Left hindlimb (tissue), 1 donor: ENCODE data around the gene MCEE.
"Not testable (repeated sequence)": the region's sequence is repeated elsewhere in the genome, so short reads cannot be mapped to it uniquely, and the experiment has no call there.

Source experiments
- DNase-seq: peaks from one replicate; pipeline ENCODE4 v3.0.0-alpha.2; 2018

Gene MCEE

DNA sequence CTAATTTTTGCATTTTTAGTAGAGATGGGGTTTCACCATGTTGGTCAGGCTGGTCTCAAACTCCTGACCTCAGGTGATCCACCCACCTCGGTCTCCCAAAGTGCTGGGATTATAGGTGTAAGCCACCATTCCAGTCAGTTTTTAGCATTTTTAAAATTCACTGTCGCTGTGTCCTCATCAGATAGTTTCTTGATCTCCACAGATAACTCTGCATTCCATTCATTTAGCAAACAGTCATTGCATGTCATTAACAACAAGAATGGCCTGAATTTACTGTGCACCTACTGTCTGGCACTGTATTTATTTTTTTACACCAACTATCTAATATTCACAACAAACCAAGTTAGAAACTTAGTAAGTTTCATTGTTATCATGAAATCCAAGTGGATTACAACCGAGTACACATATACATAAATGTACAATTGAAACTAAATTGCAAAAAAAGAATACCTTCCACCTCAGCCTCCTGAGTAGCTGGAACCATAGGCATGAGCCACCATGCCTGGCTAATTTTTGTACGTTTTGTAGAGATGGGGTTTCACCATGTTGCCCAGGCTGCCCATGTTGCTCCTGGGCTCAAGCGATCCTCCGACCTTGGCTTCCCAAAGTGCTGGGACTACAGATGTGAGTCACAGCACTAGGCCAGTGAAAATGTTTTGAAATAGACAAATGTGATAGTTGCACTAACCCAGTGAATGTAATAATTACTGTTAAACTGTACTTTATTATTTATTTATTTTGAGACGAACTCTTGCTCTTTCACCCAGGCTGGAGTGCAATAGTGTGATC, 4.3 kb downstream of the MCEE start:
- no peak for DNase-seq

DNA sequence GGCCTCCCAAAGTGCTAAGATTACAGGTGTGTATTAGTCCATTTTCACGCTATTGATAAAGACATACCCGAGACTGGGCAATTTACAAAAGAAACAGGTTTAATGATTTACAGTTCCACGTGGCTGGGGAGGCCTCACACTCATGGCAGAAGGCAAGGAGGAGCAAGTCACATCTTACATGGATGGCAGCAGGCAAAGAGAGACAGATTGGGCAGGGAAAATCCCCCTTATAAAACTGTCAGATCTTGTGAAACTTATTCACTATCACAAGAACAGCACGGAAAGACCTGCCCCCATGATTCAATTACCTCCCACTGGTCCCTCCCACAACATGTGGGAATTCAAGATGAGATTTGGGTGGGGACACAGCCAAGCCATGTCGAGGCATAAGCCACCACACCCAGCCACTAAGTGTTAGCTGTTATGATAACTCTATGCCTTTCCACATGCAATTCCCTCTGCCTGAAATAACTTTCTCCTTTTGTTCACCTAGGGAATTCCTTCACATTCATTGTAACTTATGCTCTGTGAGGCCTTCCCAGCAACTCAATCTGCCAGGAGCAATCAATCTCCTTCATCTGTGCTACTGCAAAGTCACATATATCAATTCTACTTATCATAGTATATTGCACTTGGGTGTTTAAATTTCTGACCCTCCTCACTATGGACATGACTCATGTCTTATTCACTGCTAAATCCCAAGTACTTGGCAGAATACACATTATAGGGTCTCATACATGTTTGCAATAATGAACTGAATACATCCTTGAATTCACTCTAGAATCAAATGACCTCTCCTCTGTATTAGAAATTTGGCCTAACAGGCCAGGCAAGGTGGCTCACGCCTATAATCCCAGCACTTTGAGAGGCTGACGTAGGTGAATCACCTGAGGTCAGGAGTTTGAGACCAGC, 7.4 kb downstream of the MCEE start:
- no peak for DNase-seq

GRCh38 chr2:71121479-71121878, 8.6 kb downstream of the MCEE start:
- DNase-seq: no peak

DNA sequence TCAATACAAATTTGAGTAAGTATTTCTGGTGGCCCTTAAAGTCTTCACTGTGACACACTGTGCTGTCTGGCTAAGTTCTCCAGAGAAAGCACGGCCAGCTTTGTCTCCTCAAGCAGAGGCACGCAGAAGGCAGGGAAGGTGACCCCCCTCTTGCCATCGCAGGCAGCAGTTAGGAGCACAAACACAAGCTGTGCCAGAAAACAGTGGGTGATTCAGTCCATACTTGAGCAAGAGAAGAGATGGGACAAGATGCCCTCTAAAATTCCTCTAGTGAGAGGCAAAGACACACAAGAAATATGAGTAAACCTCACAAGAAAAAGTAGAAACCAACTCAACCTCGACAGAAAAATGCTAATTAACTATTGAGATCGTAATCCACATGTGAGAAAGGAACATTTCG, 9.8 kb downstream of the MCEE start:
- no peak for DNase-seq

DNA sequence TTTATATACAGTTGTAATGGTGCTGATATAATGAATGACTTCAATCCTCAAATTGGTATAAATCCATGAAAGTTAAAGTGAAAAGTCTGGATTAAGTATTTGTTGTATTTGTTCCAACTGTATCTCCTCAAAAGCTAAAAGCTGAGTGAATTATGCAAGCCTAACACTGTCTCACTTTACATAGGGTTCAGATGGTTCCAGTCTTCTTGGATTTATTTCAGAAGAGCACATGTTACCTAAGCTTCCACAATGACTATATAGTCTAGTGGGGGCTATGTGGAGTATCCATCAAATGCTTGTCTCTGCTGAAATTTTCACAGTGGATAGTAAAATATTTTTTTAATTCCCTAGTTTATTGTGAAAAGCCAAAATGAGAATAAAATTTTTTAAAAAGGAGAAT, 13.0 kb downstream of the MCEE start:
- no peak for DNase-seq

GRCh38 chr2:71113843-71114242, 16.2 kb downstream of the MCEE start:
- no peak for DNase-seq

DNA sequence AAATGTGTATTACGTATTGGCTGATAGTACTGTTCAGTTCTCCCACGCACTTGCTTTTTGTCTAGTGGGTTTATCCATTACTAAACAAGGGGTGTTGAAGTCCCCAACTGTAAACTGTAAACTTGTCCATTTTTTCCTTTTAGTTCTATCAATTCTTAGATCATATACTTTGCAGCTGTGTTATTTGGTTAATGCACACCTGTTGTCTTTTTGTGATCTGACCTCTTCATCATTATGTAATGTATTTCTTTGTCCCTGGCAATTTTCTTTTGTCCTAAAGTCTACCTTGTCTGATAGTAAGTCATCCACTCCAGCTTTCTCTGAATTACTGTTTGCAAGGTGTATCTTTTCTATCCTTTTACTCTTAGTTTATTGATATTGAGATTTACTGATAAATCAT, 21.9 kb downstream of the MCEE start:
- no peak for DNase-seq

DNA sequence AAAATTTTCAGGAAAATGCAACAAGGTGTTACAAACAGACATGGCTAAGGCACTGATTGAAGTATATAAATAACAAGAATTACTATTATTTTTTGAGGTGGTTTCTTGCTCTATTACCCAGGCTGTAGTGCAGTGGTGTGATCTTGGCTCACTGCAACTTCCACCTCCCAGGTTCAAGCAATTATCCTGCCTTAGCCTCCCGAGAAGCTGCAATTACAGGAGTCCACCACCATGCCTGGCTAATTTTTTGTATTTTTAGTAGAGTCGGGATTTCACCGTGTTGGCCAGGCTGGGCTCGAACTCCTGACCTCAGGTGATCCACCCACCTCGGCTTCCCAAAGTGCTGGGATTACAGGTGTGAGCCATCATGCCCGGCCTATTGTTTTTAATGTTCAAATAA, 23.6 kb downstream of the MCEE start:
- not testable (repeated sequence) for DNase-seq

- no peak for DNase-seq
Observed at GRCh38 chr2:71103809-71104208, 26.2 kb downstream of the MCEE start.

- DNase-seq: no peak
Observed at GRCh38 chr2:71102981-71103681, 26.9 kb downstream of the MCEE start.

DNA sequence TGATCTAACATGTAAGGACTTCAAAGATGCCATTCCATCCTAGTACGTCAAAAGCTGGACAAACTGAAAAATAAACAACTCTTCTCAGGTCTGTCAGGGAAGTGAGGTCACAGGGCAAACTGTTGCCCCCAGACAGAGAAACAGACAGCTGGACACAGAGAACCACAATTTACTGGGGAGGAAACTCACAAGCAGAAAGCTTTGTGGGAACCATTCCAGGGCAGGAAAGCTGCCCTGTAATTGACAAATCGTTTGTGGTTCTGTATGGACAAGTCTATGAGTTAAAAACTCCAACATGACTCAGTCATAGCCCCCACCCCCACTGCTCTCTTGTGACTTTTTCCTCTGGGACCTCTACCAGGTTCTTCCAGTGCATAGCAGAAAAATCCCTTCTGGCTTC, 28.4 kb downstream of the MCEE start:
- DNase-seq: peak; percentile 56

GRCh38 chr2:71100195-71100964, 29.6 kb downstream of the MCEE start:
- DNase-seq: no peak

GRCh38 chr2:71092491-71093260, 37.4 kb downstream of the MCEE start:
- not testable (repeated sequence) for DNase-seq

GRCh38 chr2:71091808-71092207, 38.2 kb downstream of the MCEE start:
- not testable (repeated sequence) for DNase-seq

DNA sequence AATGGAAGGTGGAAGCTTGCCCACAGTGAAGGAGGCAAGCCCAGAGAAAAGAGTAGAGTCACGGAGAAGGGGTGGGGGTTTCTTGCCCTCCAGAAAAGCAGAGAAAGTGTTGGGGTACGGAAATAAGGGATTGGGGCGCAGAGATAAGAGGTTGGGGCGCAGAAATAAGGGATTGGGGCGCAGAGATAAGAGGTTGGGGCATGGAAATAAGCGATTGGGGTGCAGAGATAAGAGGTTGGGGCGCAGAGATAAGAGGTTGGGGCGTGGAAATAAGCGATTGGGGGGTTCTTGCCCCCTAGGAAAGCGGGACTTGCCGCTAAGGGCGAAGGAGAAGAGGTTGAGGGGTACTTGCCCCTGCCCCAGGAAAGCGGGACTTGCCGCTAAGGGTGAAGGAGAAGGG, 40.6 kb downstream of the MCEE start:
- not testable (repeated sequence) for DNase-seq

- DNase-seq: not testable (repeated sequence)
Observed at GRCh38 chr2:71085325-71086003, 44.6 kb downstream of the MCEE start.

DNA sequence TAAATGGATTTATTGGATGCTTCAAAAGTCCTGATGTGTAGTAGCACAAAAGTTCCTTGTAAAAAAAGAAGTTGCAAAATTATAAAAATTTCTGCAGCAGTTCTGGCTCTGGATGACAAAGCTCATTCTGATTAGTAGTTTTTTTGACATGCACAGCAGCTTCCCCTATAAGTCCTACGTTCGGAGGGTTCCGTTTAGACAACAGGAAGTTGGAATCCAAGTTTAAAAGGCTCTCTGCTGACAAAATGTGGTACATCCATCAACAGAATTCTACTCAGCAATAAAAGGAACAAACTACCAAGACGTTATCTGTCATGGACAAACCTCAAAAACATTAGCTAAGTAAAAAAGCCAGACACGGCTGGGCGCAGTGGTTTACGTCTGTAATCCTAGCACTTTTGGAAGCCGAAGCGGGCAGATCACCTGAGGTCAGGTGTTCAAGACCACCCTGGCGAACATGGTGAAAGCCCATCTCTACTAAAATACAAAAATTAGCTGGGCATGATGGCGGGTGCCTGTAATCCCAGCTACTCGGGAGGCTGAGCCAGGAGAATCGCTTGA, 46.2 kb downstream of the MCEE start:
- DNase-seq: not testable (repeated sequence)

- DNase-seq: not testable (repeated sequence)
Observed at GRCh38 chr2:71083297-71083696, 46.7 kb downstream of the MCEE start.

DNA sequence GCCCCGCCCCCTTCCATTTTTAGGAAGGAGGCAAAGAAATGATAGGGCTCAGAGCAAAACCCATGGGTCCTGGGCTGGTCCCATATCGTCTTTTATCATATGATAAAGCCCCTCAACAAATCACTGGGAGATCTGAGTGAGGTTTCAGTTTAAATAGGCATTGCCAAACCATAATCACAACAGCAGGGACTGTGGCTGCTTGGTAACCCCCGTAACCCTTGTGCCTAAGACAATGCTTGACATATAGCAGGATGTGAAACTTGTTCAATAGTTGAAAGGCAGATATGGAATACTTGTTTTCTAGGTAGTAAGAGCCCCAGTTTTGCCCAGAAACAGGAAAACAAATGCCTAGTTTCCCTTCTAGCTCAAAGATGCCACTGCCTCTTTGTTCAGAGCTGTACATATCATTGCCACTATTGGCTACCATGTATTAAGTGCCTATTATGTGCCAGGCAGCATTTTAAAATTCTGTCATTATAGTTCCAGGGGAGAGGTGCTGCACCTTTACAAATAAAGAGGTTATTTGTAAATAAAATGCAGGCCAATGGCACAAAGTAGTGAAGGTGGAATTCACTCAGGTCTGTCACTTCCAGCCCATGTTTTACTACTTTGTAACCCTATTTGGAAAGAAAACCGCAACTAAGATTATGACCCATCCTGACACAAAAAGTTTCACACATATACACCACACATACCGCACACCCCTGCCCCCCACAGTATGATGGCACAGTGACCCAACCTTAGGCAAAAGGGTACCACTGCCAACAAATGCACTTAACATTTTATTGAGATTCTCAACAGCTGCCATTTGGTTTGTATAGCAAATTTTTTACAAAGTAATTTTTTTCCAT, 47.4 kb downstream of the MCEE start:
- DNase-seq: no peak

- no peak for DNase-seq
Observed at GRCh38 chr2:71078624-71079023, 51.4 kb downstream of the MCEE start.
